ENCODE data around the gene DUSP5. TPM values are rescaled to one million over a fixed set of nuclear protein-coding genes. Genes with fewer than 3 reads are reported as not detected.

The DUSP5 gene
- total RNA-seq, 6 donors from 2014 or later = 1.0 to 19.3 (median 10.0) TPM

DNA sequence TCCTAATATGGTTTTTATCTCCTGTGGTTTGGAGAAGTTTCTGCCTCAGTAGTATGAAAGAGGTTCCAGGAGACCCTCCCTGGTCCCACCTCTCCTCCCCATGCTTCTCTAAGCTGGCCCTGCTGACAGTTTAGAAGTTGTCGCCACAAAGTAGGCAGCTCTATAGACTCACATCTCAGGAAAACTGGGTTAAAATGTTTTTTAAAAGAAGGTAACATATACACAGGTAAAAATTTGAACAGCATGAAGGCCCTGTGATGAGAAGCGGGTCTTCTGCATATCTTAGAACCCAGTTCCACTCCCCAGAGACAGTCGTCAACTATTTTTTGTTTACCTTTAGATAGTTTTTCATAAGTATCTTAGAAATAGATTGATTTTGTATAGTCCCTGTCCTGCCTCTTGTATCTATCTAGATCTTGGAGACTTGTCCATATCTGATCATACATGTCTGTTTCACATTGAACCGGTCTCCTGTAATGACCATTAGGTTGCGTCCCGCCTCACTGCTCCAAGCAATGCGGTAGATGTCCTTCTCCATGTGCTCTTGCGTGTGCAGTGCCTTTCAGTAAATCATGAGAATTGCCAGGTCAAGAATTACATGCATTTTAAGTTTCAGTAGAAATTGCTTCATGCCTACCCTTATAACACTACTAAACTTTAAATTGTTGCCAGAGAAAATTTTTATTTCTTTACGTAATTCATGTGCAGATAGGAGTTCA is 2.2 kb downstream of the DUSP5 start:
- Histone ChIP-seq H3K27me3 (peaks cover 0 to 4% (median 0%) of the 10 kb centered on the region in 4 donors), H3K36me3 (no peaks in the 10 kb centered on the region), H3K9me3 (no peaks in the 10 kb centered on the region), H3K27ac (peak overlapping the region in 3 of 4 donors; percentile 59 to 92 (median 81)), H3K4me1 (peaks cover 59 to 88% (median 77%) of the 10 kb centered on the region in 4 donors), H3K4me3 (peak overlapping the region in 3 of 4 donors; percentile 66 to 84 (median 76))
- ATAC-seq (ENCODE audit: low FRiP score in 2 of 2) (no peak), DNase-seq (no peak)
- WGBS, 2 donors = 82 to 87% methylated on average over 9 of the region's 9 CpGs
- no peak for TF ChIP-seq EP300 (IDR thresholded peaks at IDR 0.05)
- TF ChIP-seq POLR2AphosphoS5 (IDR thresholded peaks at IDR 0.05) = no peak
- TF ChIP-seq, protein P1, sequence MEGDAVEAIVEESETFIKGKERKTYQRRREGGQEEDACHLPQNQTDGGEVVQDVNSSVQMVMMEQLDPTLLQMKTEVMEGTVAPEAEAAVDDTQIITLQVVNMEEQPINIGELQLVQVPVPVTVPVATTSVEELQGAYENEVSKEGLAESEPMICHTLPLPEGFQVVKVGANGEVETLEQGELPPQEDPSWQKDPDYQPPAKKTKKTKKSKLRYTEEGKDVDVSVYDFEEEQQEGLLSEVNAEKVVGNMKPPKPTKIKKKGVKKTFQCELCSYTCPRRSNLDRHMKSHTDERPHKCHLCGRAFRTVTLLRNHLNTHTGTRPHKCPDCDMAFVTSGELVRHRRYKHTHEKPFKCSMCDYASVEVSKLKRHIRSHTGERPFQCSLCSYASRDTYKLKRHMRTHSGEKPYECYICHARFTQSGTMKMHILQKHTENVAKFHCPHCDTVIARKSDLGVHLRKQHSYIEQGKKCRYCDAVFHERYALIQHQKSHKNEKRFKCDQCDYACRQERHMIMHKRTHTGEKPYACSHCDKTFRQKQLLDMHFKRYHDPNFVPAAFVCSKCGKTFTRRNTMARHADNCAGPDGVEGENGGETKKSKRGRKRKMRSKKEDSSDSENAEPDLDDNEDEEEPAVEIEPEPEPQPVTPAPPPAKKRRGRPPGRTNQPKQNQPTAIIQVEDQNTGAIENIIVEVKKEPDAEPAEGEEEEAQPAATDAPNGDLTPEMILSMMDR (IDR thresholded peaks at IDR 0.05) = no peak
- no peak for TF ChIP-seq POLR2A (IDR thresholded peaks at IDR 0.05)

DNA sequence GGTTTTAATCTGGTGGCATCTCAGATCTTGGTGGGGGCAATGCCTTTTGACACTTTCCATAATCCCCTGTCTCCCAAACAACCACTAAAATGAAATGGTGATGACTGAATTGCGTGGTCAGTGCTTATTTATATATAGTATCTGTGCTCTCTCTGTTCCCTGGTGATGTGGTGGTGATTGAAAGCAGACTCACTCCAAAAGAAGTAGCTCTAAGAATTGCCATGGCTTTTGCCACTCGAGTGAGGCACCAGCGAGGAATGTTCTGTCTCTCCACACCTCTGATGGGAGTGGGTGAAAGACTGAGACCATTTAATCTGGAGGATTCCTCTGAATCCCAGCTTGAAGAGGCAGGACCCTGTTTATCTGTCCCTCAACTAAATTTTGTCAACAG is 2.8 kb downstream of the DUSP5 start:
- no peak for ATAC-seq (ENCODE audit: low FRiP score in 2 of 2)
- Histone ChIP-seq H3K27ac (peak overlapping the region; percentile 58 to 76 (median 59)), H3K27me3 (peaks cover 0 to 4% (median 0%) of the 10 kb centered on the region in 4 donors), H3K36me3 (no peaks in the 10 kb centered on the region), H3K9me3 (no peaks in the 10 kb centered on the region), H3K4me1 (peaks cover 65 to 93% (median 82%) of the 10 kb centered on the region in 4 donors), H3K4me3 (peak overlapping the region in 1 of 4 donors; percentile 76)
- no peak for DNase-seq
- TF ChIP-seq, protein P1 (IDR thresholded peaks at IDR 0.05) = no peak
- TF ChIP-seq EP300 (IDR thresholded peaks at IDR 0.05) = no peak
- no peak for TF ChIP-seq POLR2A (IDR thresholded peaks at IDR 0.05)
- no peak for TF ChIP-seq POLR2AphosphoS5 (IDR thresholded peaks at IDR 0.05)
- WGBS, 2 donors = 49 to 64% methylated on average over 3 of the region's 3 CpGs

GRCh38 chr10:110501142-110501937 is 3.6 kb downstream of the DUSP5 start:
- ATAC-seq (ENCODE audit: low FRiP score in 2 of 2) (peak; percentile 68 to 71), DNase-seq (peak in 1 of 2 donors; percentile 95)
- TF ChIP-seq, protein P1 (IDR thresholded peaks at IDR 0.05) = peak in 1 of 6 experiments; percentile 5
- peak; percentile 72 to 83 for TF ChIP-seq POLR2AphosphoS5 (IDR thresholded peaks at IDR 0.05)
- peak in 3 of 4 donors; percentile 50 to 81 (median 51) for TF ChIP-seq EP300 (IDR thresholded peaks at IDR 0.05)
- TF ChIP-seq POLR2A (IDR thresholded peaks at IDR 0.05) = peak in 2 of 4 donors; percentile 18 to 32
- H3K9me3 ChIP-seq = no peaks in the 10 kb centered on the region
- WGBS, 2 donors = 24 to 29% methylated on average over 9 of the region's 9 CpGs
- no peaks in the 10 kb centered on the region for H3K36me3 ChIP-seq
- H3K27ac ChIP-seq = peak overlapping the region; percentile 59 to 81 (median 68)
- peak overlapping the region in 1 of 4 donors; percentile 5 for H3K4me3 ChIP-seq
- H3K4me1 ChIP-seq = peaks cover 73 to 93% (median 85%) of the 10 kb centered on the region in 4 donors
- H3K27me3 ChIP-seq = peaks cover 0 to 4% (median 0%) of the 10 kb centered on the region in 4 donors

DNA sequence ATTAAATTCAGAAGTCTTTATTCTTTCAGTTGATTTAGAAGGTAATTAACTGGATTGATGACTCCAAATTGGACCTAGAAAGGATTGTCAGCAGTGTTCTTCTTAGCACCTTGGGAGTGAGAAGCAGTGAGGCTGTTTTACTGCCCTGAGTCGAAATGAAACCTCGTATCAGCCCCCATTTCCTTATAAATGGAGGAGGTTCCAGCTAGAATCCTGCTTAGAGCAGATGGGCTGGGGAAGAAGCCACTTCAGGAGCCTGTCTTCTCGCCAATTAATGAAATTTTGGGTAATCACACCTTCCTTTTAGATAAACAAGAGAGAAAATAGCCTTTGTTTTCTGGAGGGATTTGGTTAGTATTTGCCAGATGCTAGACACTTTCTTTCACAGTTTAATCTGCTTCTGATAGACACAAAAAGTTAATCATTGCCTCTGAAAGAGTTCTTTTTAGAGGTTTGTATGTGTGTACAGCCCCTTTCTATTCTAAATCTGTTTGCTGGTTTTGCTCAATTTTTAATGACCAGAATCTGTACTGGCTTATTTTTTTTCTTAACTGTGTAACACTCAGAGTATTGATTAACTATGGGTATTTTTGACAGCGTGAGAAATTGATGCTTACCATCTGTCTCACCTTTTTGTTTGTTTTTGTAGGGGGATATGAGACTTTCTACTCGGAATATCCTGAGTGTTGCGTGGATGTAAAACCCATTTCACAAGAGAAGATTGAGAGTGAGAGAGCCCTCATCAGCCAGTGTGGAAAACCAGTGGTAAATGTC is 4.6 kb downstream of the DUSP5 start:
- H3K4me1 ChIP-seq = peaks cover 75 to 92% (median 82%) of the 10 kb centered on the region in 4 donors

More for the DNA sequence above, 4.6 kb downstream of the DUSP5 start:
- Histone ChIP-seq H3K27ac (peak overlapping the region in 3 of 4 donors; percentile 81 to 84 (median 83)), H3K9me3 (no peaks in the 10 kb centered on the region), H3K36me3 (peaks cover 0 to 7% (median under 1%) of the 10 kb centered on the region in 4 donors), H3K27me3 (peaks cover 0 to 4% (median 0%) of the 10 kb centered on the region in 4 donors), H3K4me3 (no peak overlapping the region)
- 54 to 57% methylated on average over 6 of the region's 6 CpGs for WGBS, 2 donors
- DNase-seq = no peak
- TF ChIP-seq, protein P1 (IDR thresholded peaks at IDR 0.05) = no peak
- TF ChIP-seq POLR2AphosphoS5 (IDR thresholded peaks at IDR 0.05) = no peak
- TF ChIP-seq EP300 (IDR thresholded peaks at IDR 0.05) = no peak
- no peak for TF ChIP-seq POLR2A (IDR thresholded peaks at IDR 0.05)
- no peak for ATAC-seq (ENCODE audit: low FRiP score in 2 of 2)

Data from upper lobe of left lung (tissue), 6 donors.